Thoracic aorta (tissue), 2 donors: ENCODE measurements around the gene PXK. TPM values are rescaled to one million over a fixed set of nuclear protein-coding genes. Genes with fewer than 3 reads are reported as not detected.

ENCODE experiments used
- ATAC-seq: fragments of 150-250 bp; one replicate; pipeline ENCODE4 v1.8.0; 2017; ENCODE audit warnings: low read depth; ENCODE audit not compliant: insufficient number of reproducible peaks, low FRiP score
- DNase-seq: peaks from one replicate; pipeline ENCODE4 v3.0.0-alpha.2; 2020; ENCODE audit warnings: low spot score
- H3K27ac ChIP-seq, 2 donors: fragments of 200-600 bp; sonication (generic); 1 replicate in 1 of 2; 2 replicates in 1 of 2; pipeline ENCODE4 v1.5.1; 2016; ENCODE audit warnings: mild to moderate bottlenecking in 2 of 2, moderate library complexity in 2 of 2
- H3K27me3 ChIP-seq: fragments of 200-600 bp; sonication (generic); replicated peaks from 2 replicates; pipeline ENCODE4 v1.6.0; 2016; ENCODE audit warnings: mild to moderate bottlenecking; ENCODE audit not compliant: insufficient read depth
- H3K36me3 ChIP-seq: fragments of 200-600 bp; sonication (generic); one replicate; pipeline ENCODE4 v1.5.1; 2016
- H3K4me1 ChIP-seq, 2 donors: fragments of 200-600 bp; sonication (generic); 1 replicate in 1 of 2; 2 replicates in 1 of 2; pipeline versions ENCODE4 v1.5.1 to v1.6.0; 2016; ENCODE audit warnings: low read depth in 2 of 2, mild to moderate bottlenecking in 1 of 2; ENCODE audit not compliant: control insufficient read depth in 1 of 2
- H3K4me3 ChIP-seq: fragments of 200-600 bp; sonication (generic); 2 replicates; pipeline ENCODE4 v1.5.1; 2016; ENCODE audit warnings: mild to moderate bottlenecking
- H3K9me3 ChIP-seq: fragments of 200-600 bp; sonication (generic); 2 replicates; pipeline ENCODE4 v1.5.1; 2016
- CTCF ChIP-seq: fragments of 200-600 bp; sonication (generic); IDR thresholded peaks from one replicate; pipeline ENCODE4 v1.5.1; 2019; ENCODE audit warnings: antibody characterized with exemption
- total RNA-seq, 2 donors: library from RNA; depleted of rRNA; stranded (reverse); fragments of >200 nt; gene quantifications; one replicate each; pipeline versions ENCODE4 v1.1.0 to v1.2.3, GENCODE V29; 2016

PXK gene
- total RNA-seq, 2 donors from 2014 or later, result 22.1 to 34.2 TPM

- Histone ChIP-seq H3K9me3 (no peaks in the 10 kb centered on the region), H3K27ac (no peak overlapping the region), H3K36me3 (peaks cover 22% of the 10 kb centered on the region), H3K4me1 (peaks cover 22 to 24% of the 10 kb centered on the region in 2 donors), H3K27me3 (no peaks in the 10 kb centered on the region), H3K4me3 (no peak overlapping the region)
- ATAC-seq (no peak), DNase-seq (no peak)
- TF ChIP-seq CTCF, result no peak
Observed at GRCh38 chr3:58308728-58309127, 24.0 kb upstream of the PXK start.

GRCh38 chr3:58317811-58318210 lies 14.9 kb upstream of the PXK start:
- H3K27ac ChIP-seq, result no peak overlapping the region
- ATAC-seq, result no peak
- no peak overlapping the region for H3K4me3 ChIP-seq
- peaks cover 26% of the 10 kb centered on the region for H3K36me3 ChIP-seq
- no peaks in the 10 kb centered on the region for H3K9me3 ChIP-seq
- H3K4me1 ChIP-seq, result no peaks in the 10 kb centered on the region
- DNase-seq, result no peak
- no peak for TF ChIP-seq CTCF
- H3K27me3 ChIP-seq, result no peaks in the 10 kb centered on the region

- Histone ChIP-seq H3K27ac (no peak overlapping the region), H3K27me3 (no peaks in the 10 kb centered on the region), H3K9me3 (no peaks in the 10 kb centered on the region), H3K4me1 (no peaks in the 10 kb centered on the region), H3K4me3 (no peak overlapping the region), H3K36me3 (peaks cover 12% of the 10 kb centered on the region)
- no peak for ATAC-seq
- no peak for TF ChIP-seq CTCF
- no peak for DNase-seq
Observed at GRCh38 chr3:58321791-58322190, 10.9 kb upstream of the PXK start.

GRCh38 chr3:58322793-58323192 lies 9.9 kb upstream of the PXK start:
- Histone ChIP-seq H3K36me3 (peaks cover 3% of the 10 kb centered on the region), H3K4me3 (no peak overlapping the region), H3K9me3 (no peaks in the 10 kb centered on the region), H3K4me1 (no peaks in the 10 kb centered on the region), H3K27ac (no peak overlapping the region), H3K27me3 (no peaks in the 10 kb centered on the region)
- TF ChIP-seq CTCF, result no peak
- DNase-seq (no peak), ATAC-seq (no peak)

- Histone ChIP-seq H3K36me3 (no peaks in the 10 kb centered on the region), H3K9me3 (no peaks in the 10 kb centered on the region)
- no peak for TF ChIP-seq CTCF
Observed at GRCh38 chr3:58323529-58324390, 8.9 kb upstream of the PXK start.

More at GRCh38 chr3:58323529-58324390, 8.9 kb upstream of the PXK start:
- DNase-seq (no peak), ATAC-seq (no peak)
- Histone ChIP-seq H3K27me3 (no peaks in the 10 kb centered on the region), H3K27ac (no peak overlapping the region), H3K4me3 (no peak overlapping the region), H3K4me1 (no peaks in the 10 kb centered on the region)
